ENCODE measurements around the gene KCNAB3. TPM values are rescaled to one million over a fixed set of nuclear protein-coding genes. Genes with fewer than 3 reads are reported as not detected.

The KCNAB3 gene
- total and polyA plus RNA-seq, 11 donors, result 0.19 to 1.7 (median 0.38) TPM; not detected in 2

DNA sequence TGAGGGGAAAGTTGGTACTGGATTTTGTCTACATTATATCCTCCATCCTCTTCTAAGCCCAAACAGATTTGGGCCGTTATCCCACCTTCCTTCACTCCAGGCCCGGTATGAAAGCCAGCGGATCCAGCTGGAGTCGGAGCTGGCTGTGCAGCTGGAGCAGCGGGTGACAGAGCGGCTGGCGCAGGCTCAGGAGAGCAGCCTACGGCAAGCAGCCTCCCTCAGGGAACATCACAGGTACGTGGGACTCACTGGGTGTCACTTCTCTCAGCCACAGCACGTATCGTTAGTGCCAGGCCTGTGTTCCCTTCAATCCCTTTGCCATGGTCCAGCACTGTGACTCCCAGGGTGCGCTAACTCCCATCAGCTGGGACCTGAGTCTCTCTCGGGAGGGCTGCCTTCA is 13.6 kb upstream of the KCNAB3 start:
- Histone ChIP-seq H3K27me3 (no peaks in the 10 kb centered on the region), H3K4me3 (no peak overlapping the region), H3K36me3 (peaks cover 4 to 96% (median 83%) of the 10 kb centered on the region in 9 donors), H3K4me1 (no peaks in the 10 kb centered on the region), H3K9me3 (no peaks in the 10 kb centered on the region), H3K27ac (no peak overlapping the region)
- 87 to 92% (median 89%) methylated on average over 8 to 13 of the region's 13 CpGs for WGBS, 4 donors
- ATAC-seq, result no peak
- intact Hi-C loops (cut with DNase I), result no loop called here
- DNase-seq, result no peak
- TF ChIP-seq, protein P1, sequence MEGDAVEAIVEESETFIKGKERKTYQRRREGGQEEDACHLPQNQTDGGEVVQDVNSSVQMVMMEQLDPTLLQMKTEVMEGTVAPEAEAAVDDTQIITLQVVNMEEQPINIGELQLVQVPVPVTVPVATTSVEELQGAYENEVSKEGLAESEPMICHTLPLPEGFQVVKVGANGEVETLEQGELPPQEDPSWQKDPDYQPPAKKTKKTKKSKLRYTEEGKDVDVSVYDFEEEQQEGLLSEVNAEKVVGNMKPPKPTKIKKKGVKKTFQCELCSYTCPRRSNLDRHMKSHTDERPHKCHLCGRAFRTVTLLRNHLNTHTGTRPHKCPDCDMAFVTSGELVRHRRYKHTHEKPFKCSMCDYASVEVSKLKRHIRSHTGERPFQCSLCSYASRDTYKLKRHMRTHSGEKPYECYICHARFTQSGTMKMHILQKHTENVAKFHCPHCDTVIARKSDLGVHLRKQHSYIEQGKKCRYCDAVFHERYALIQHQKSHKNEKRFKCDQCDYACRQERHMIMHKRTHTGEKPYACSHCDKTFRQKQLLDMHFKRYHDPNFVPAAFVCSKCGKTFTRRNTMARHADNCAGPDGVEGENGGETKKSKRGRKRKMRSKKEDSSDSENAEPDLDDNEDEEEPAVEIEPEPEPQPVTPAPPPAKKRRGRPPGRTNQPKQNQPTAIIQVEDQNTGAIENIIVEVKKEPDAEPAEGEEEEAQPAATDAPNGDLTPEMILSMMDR (IDR thresholded peaks at IDR 0.05), result no peak
- no peak for TF ChIP-seq POLR2A (IDR thresholded peaks at IDR 0.05)

DNA sequence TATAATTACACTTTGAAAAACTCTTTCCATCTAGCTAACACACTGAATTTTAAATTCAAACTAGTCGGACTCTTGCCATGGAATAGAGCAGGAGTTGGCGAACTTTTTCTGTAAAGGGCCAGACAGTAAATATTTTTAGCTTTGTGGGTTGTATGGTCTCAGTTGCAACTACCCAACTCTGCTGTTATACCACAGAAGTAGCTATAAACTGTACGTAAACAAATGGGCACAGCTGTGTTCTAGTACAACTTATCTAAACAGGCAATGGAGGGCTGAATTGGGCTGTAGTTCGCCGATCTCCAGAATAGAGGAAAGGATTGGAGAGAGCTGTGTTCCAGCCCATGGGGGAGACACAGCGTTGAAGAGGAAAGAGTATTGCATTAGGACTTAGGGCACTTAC is 11.1 kb upstream of the KCNAB3 start:
- H3K27me3 ChIP-seq, result no peaks in the 10 kb centered on the region
- peaks cover under 1 to 97% (median 85%) of the 10 kb centered on the region in 9 donors for H3K36me3 ChIP-seq
- ATAC-seq (no peak), DNase-seq (no peak)
- no peak overlapping the region for H3K4me3 ChIP-seq
- H3K27ac ChIP-seq, result no peak overlapping the region
- no peaks in the 10 kb centered on the region for H3K9me3 ChIP-seq
- intact Hi-C loops (cut with DNase I), result no loop called here
- 91 to 96% (median 95%) methylated on average over 6 of the region's 6 CpGs for WGBS, 4 donors
- TF ChIP-seq POLR2A (IDR thresholded peaks at IDR 0.05), result no peak
- TF ChIP-seq, protein P1 (IDR thresholded peaks at IDR 0.05), result no peak
- H3K4me1 ChIP-seq, result peaks cover 0 to 3% (median 0%) of the 10 kb centered on the region in 12 donors

DNA sequence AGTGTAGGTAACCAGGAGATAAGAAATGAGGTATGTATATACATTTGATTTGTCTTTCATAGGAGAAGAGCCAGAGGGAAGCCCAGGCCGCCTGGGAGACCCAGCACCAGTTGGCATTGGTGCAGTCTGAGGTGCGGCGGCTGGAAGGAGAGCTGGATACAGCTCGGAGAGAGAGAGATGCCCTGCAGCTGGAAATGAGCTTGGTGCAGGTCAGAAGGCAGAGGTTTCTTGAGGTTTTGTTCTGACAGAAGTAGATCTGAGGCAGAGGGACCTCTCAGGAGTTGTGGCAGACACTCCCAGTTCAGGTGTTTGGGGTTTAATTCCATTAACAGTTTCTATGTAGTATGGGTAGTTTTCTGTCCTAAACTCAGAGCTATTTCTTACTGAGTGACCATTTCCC is 10.4 kb upstream of the KCNAB3 start:
- Histone ChIP-seq H3K27ac (no peak overlapping the region), H3K4me1 (peaks cover 0 to 3% (median 0%) of the 10 kb centered on the region in 12 donors), H3K9me3 (no peaks in the 10 kb centered on the region), H3K27me3 (no peaks in the 10 kb centered on the region), H3K36me3 (peaks cover 0 to 96% (median 85%) of the 10 kb centered on the region in 9 donors), H3K4me3 (no peak overlapping the region)
- TF ChIP-seq, protein P1 (IDR thresholded peaks at IDR 0.05), result no peak
- no peak for TF ChIP-seq POLR2A (IDR thresholded peaks at IDR 0.05)
- WGBS, 4 donors, result 96 to 97% (median 97%) methylated on average over 4 of the region's 4 CpGs
- DNase-seq, result no peak
- no peak for ATAC-seq
- intact Hi-C loops (cut with DNase I), result no loop called here

DNA sequence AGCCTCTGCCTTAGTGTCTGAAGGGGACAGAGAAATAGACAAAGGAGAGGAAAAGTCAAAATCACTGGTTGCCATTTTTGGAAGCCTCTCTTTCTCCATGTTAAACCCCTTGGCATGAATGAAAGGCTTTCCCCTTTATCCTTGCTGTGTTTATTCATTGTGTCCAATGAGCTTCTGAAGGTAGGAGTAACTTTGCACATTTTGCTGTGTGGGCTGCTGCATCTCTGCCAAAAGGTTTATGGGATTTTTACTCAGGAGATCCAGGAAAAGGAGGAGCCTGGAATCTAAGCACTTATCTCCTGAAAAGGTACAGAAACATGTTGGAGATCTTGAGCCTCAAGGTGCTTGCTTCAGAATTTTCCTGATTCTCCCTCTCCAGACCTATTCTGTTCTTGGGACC is 6.2 kb upstream of the KCNAB3 start:
- H3K4me1 ChIP-seq, result peaks cover 2 to 29% (median 17%) of the 10 kb centered on the region in 12 donors
- no peak overlapping the region for H3K4me3 ChIP-seq
- no peak for DNase-seq
- ATAC-seq, result no peak
- H3K36me3 ChIP-seq, result peaks cover 0 to 64% (median 58%) of the 10 kb centered on the region in 9 donors
- intact Hi-C loops (cut with DNase I), result no loop called here
- TF ChIP-seq, protein P1 (IDR thresholded peaks at IDR 0.05), result no peak
- no peak for TF ChIP-seq POLR2A (IDR thresholded peaks at IDR 0.05)
- H3K27me3 ChIP-seq, result no peaks in the 10 kb centered on the region
- H3K27ac ChIP-seq, result no peak overlapping the region
- no peaks in the 10 kb centered on the region for H3K9me3 ChIP-seq
